GM12873 (cell line): Measurements from ENCODE around the gene CDC14C.

Experiments used
- CTCF ChIP-seq: IDR thresholded peaks from 2 replicates; pipeline ENCODE4 v1.5.1; 2012; ENCODE audit warnings: low read depth, mild to moderate bottlenecking, moderate library complexity, low read length, control low read depth; ENCODE audit not compliant: insufficient read depth; ENCODE audit errors: missing control alignments

CDC14C gene

DNA sequence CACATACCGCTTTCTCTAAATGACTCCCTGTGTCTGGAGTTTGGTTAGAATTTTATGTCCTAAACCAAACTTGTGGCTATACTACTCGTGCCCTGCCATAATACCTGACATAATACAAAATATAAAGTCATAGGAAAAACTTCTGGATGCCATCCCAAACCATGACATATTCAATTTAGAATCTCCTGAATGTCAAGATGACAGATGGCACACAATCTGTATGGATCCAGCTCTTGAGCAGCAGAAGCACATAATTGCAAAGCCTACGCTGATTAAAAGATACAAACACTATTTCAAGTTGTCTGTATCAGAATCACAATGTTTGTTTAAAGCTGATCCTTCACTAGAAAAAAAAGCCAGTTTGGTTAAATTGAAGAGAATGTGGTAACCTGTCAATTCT, 22.4 kb upstream of the CDC14C start:
- TF ChIP-seq CTCF: no peak

- no peak for TF ChIP-seq CTCF
Measured at GRCh38 chr7:48904975-48905374, 19.4 kb upstream of the CDC14C start.

DNA sequence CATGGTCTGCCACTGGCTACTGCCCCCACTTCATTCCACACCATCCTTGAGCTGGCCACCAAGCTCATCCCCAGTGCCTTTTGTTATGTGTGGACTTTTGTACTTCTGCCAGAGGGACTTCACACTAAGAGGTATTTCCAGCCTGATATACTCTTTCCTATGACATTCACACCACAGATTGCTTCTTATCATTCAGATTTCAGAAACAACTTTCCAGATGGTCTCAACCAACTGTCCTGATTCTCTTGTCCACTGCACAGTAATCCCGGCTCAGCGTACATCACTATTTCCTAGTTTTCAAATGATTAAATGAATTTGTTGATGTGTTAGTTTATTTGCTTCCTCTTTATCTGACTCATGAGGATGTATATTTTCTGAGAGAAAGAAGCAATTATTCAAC, 7.1 kb downstream of the CDC14C start:
- no peak for TF ChIP-seq CTCF

DNA sequence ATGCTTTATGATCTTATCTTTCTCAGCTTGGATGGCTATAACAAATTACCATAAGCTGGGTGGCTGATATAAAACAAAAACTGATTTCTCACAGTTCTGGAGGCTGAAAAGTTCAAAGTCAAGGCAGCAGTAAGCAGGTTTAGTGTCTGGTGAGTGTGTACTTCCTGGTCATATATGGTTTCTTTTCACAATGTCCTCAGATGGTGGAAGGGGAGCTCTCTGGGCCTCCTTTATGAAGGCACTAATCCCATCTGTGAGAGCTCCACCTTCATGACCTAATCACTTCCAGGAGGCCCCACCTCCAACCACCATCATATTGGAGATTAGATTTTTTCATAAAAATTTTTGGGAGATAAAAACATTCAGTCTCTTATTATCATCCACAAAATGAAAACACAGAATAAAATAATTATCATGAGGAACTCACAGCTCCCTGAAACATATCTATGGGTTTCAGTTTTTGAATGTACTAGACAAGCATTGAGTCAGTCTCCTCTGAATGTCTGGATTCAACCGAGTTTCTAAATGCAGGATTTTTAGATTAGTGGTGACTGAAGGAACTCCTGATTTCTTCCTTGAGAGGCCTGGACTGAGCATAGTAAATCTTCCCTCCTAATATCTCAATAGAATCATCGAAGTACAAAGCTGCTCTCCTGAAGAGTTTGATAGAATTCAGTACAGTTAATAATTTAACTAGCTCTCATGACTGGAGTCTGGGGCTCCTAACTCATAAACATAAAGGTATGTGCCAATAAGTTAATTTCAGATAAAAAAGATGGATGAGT, 8.0 kb downstream of the CDC14C start:
- TF ChIP-seq CTCF: no peak

- no peak for TF ChIP-seq CTCF
Measured at GRCh38 chr7:48933549-48934085, 9.3 kb downstream of the CDC14C start.

- TF ChIP-seq CTCF: no peak
Measured at GRCh38 chr7:48938539-48939295, 14.4 kb downstream of the CDC14C start.

- TF ChIP-seq CTCF: no peak
Measured at GRCh38 chr7:48943279-48943990, 19.1 kb downstream of the CDC14C start.
